Endothelial cell of umbilical vein (primary cell): ENCODE data around the gene TMEM82. TPM values are rescaled to one million over a fixed set of nuclear protein-coding genes. Genes with fewer than 3 reads are reported as not detected.

Source experiments
- BruUV-seq: library from RNA; stranded (reverse); fragments of 400-500 nt; replicated peaks from 2 replicates; lab custom pipeline; 2021; lab: Mats Ljungman, UMichigan
- CTCF ChIA-PET: fragments of 300-600, 350-600 bp; sonication (Branson Sonifier 250); formaldehyde crosslinking; loops from one replicate; lab custom pipeline; 2021; ENCODE audit warnings: antibody characterized with exemption, inconsistent platforms; lab: Charles Lee
- POLR2A ChIA-PET: fragments of 300-600, 350-600 bp; sonication (Branson Sonifier 250); formaldehyde crosslinking; loops from one replicate; lab custom pipeline; 2021; ENCODE audit warnings: antibody characterized with exemption, inconsistent platforms; lab: Charles Lee
- DNase-seq: peaks from one replicate; pipeline ENCODE4 v3.0.0-alpha.2; 2011; ENCODE audit warnings: low read depth, low spot score
- FAIRE-seq: peaks from 2 replicates; lab custom pipeline; 2011; peaks lifted over from hg19 to GRCh38; lab: Jason Lieb, UNC
- H2AFZ ChIP-seq: 2 replicates; pipeline ENCODE4 v1.6.0; 2012; ENCODE audit warnings: low read depth, low read length, control low read depth, inconsistent platforms
- H3K27ac ChIP-seq: 2 replicates; pipeline ENCODE4 v1.5.1; 2011; ENCODE audit warnings: low read depth, mild to moderate bottlenecking, control low read depth, low read length, moderate library complexity; ENCODE audit not compliant: insufficient read depth
- H3K27me3 ChIP-seq, 2 experiments: 2 replicates each; pipeline versions ENCODE4 v1.6.0 to v1.6.1; 2011; ENCODE audit warnings: low read length in 2 of 2, mixed read lengths in 1 of 2; ENCODE audit not compliant: control insufficient read depth in 2 of 2, insufficient read depth in 2 of 2
- H3K36me3 ChIP-seq, 2 experiments: 2 replicates in 1 of 2; 3 replicates in 1 of 2; pipeline ENCODE4 v1.5.1; 2011; ENCODE audit warnings: low read length in 2 of 2, mild to moderate bottlenecking in 1 of 2, moderate library complexity in 1 of 2; ENCODE audit not compliant: control insufficient read depth in 2 of 2, insufficient read depth in 2 of 2; ENCODE audit errors: extremely low read depth in 1 of 2
- H3K4me1 ChIP-seq: 3 replicates; pipeline ENCODE4 v1.5.1; 2011; ENCODE audit warnings: mild to moderate bottlenecking, low read length; ENCODE audit not compliant: control insufficient read depth, insufficient read depth; ENCODE audit errors: extremely low read depth
- H3K4me2 ChIP-seq: 2 replicates; pipeline ENCODE4 v1.6.1; 2011; ENCODE audit warnings: low read length, control low read depth, mixed read lengths; ENCODE audit not compliant: insufficient read depth
- H3K4me3 ChIP-seq, 3 experiments: fragments of 200-600 bp in 1 of 3; sonication (generic), shearing (Covaris generic) in 1 of 3; replicated peaks in 1 of 3; 2 replicates each; pipeline ENCODE4 v1.5.1; 2011 to 2016; ENCODE audit warnings: control low read depth in 3 of 3, low read length in 3 of 3, mild to moderate bottlenecking in 2 of 3, inconsistent platforms in 1 of 3, low read depth in 1 of 3, moderate library complexity in 1 of 3; ENCODE audit not compliant: insufficient read depth in 1 of 3
- H3K79me2 ChIP-seq: 2 replicates; pipeline ENCODE4 v1.6.0; 2012; ENCODE audit warnings: low read length, inconsistent platforms; ENCODE audit not compliant: control insufficient read depth, insufficient read depth
- H3K9ac ChIP-seq: replicated peaks from 2 replicates; pipeline ENCODE3; 2011; ENCODE audit warnings: low read length, control low read depth; ENCODE audit not compliant: insufficient read depth; ENCODE audit errors: extremely low read depth
- H3K9me1 ChIP-seq: replicated peaks from 3 replicates; pipeline ENCODE4 v1.6.0; 2011; ENCODE audit warnings: mild to moderate bottlenecking, low read length; ENCODE audit not compliant: control insufficient read depth, insufficient read depth; ENCODE audit errors: extremely low read depth
- H3K9me3 ChIP-seq: replicated peaks from 2 replicates; pipeline ENCODE4 v1.5.1; 2012; ENCODE audit warnings: low read length, inconsistent platforms; ENCODE audit not compliant: control insufficient read depth, insufficient read depth
- H4K20me1 ChIP-seq: replicated peaks from 2 replicates; pipeline ENCODE3; 2011; ENCODE audit warnings: mild to moderate bottlenecking, low read length; ENCODE audit not compliant: control insufficient read depth, insufficient read depth; ENCODE audit errors: extremely low read depth
- EZH2 ChIP-seq: IDR thresholded peaks from 2 replicates; pipeline ENCODE4 v1.6.1; 2012; ENCODE audit warnings: borderline replicate concordance, low read depth, mild to moderate bottlenecking, moderate library complexity, low read length, inconsistent platforms; ENCODE audit not compliant: severe bottlenecking
- GATA2 ChIP-seq: IDR thresholded peaks from 2 replicates; pipeline ENCODE4 v1.7.0; 2011; ENCODE audit warnings: low read depth, mild to moderate bottlenecking, moderate library complexity, mixed read lengths, low read length; ENCODE audit not compliant: insufficient read length, insufficient read depth
- MAX ChIP-seq: IDR thresholded peaks from 2 replicates; pipeline ENCODE4 v1.6.1; 2011; ENCODE audit not compliant: insufficient read depth, insufficient read length
- POLR2A ChIP-seq: IDR thresholded peaks from 2 replicates; pipeline ENCODE4 v1.6.1; 2012; ENCODE audit warnings: low read depth, mild to moderate bottlenecking, control low read depth, low read length
- dilution Hi-C: fragments of 300-500 bp; cut with MboI; formaldehyde crosslinking; loops from one replicate; pipeline ENCODE4 v1.15.0; 2019; ENCODE audit warnings: low sequenced_read_pairs; ENCODE audit not compliant: extremely low pct_ligation_motif_present
- intact Hi-C: fragments of 100-400 bp; cut with micrococcal nuclease; formaldehyde crosslinking; loops from one replicate; pipeline ENCODE4 v1.10.0; 2022
- polyA plus RNA-seq, 4 experiments: library from polyadenylated mRNA; depleted of rRNA in 3 of 4; stranded (reverse) in 3 of 4; unstranded in 1 of 4; fragments of >200 nt; gene quantifications; 2 replicates each; pipeline versions ENCODE4 v1.2.1 to v1.2.3, GENCODE V29; 2011 to 2012; ENCODE audit warnings: missing spikeins in 1 of 4
- total RNA-seq: library from RNA; stranded (reverse); gene quantifications from 2 replicates; pipeline ENCODE4 v1.2.3, GENCODE V29; 2021

The TMEM82 gene
- total and polyA plus RNA-seq, 2 donors (not counting 3 experiments of a cell fraction or from before 2014, with no cell fraction given) = not detected

GRCh38 chr1:15722411-15722810, 19.9 kb upstream of the TMEM82 start:
- H3K9ac ChIP-seq = no peak overlapping the region
- dilution Hi-C loops = no loop called here
- DNase-seq (no peak), FAIRE-seq (no peak)
- no peak overlapping the region for H3K4me2 ChIP-seq
- peaks cover 4 to 52% of the 10 kb centered on the region in 2 experiments for H3K36me3 ChIP-seq
- no peak for TF ChIP-seq GATA2
- TF ChIP-seq POLR2A = no peak
- no peak overlapping the region for H3K27ac ChIP-seq
- intact Hi-C loops = no loop called here
- H3K4me1 ChIP-seq = no peaks in the 10 kb centered on the region
- no peaks in the 10 kb centered on the region for H3K79me2 ChIP-seq
- no peaks in the 10 kb centered on the region for H3K9me1 ChIP-seq
- H3K27me3 ChIP-seq = no peaks in the 10 kb centered on the region
- no peak overlapping the region for H3K4me3 ChIP-seq
- no peak overlapping the region for H2AFZ ChIP-seq
- ChIA-PET POLR2A (no interaction called here), CTCF (interaction anchor here (1.1 kb wide), 1 partner anchor 8 kb away, joined by 3 read pairs; no protein-coding TSS in a partner anchor)
- no TSS peak for BruUV-seq
- H3K9me3 ChIP-seq = no peaks in the 10 kb centered on the region
- no peaks in the 10 kb centered on the region for H4K20me1 ChIP-seq

- CTCF ChIA-PET = interaction anchor here (1.1 to 1.7 kb wide), 2 partner anchors 9 to 18 kb away, joined by 3 to 6 read pairs; no protein-coding TSS in a partner anchor
- POLR2A ChIA-PET = no interaction called here
- no peaks in the 10 kb centered on the region for H3K9me3 ChIP-seq
- intact Hi-C loops (no loop called here), dilution Hi-C loops (no loop called here)
- peaks cover 9 to 54% of the 10 kb centered on the region in 2 experiments for H3K36me3 ChIP-seq
- no peak overlapping the region for H2AFZ ChIP-seq
- H3K27me3 ChIP-seq = no peaks in the 10 kb centered on the region
- no peaks in the 10 kb centered on the region for H4K20me1 ChIP-seq
- BruUV-seq = no TSS peak
- H3K9ac ChIP-seq = no peak overlapping the region
- H3K4me1 ChIP-seq = no peaks in the 10 kb centered on the region
- no peak overlapping the region for H3K4me2 ChIP-seq
- TF ChIP-seq EZH2 (no peak), POLR2A (no peak), MAX (no peak)
- no peak overlapping the region for H3K4me3 ChIP-seq
- H3K9me1 ChIP-seq = no peaks in the 10 kb centered on the region
- no peaks in the 10 kb centered on the region for H3K79me2 ChIP-seq
- no peak overlapping the region for H3K27ac ChIP-seq
- FAIRE-seq (no peak), DNase-seq (no peak)
These were observed 19.3 kb upstream of the TMEM82 start for GRCh38 chr1:15722836-15723532.
